ENCODE measurements around the gene C1D. TPM values are rescaled to one million over a fixed set of nuclear protein-coding genes. Genes with fewer than 3 reads are reported as not detected.

Gene C1D
- total and polyA plus RNA-seq, 2 donors (not counting 1 experiment from before 2014, with no cell fraction given), result 21.3 to 63.1 TPM

DNA sequence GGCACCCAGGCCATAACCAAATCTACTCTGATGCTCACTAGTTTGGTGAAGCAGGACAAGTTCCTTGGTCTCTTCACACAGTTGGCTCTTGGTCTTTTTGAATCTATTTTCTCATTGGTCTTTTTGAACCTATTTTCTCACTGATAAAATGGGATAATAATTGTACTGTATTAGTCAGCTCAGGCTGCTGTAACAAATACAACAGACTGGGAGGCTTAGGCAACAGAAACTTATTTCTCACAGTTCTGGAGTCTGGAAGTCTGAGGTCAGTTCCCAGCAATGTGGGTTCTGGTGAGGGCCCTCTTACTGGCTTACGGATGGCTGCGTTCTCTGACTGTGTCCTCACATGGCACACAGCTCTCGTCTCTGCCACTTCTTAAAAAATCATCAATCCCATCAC lies 63.5 kb downstream of the C1D start:
- no peaks in the 10 kb centered on the region for H3K79me2 ChIP-seq (ENCODE audit: control insufficient read depth, insufficient read depth, low read length)
- DNase-seq (ENCODE audit: low read depth in 2 of 2), result no peak
- no peak overlapping the region for H3K4me3 ChIP-seq (replicated peaks in 1 of 4; ENCODE audit: control extremely low read depth in 1 of 4, insufficient read depth in 1 of 4, low read depth in 3 of 4, low read length in 4 of 4)
- H3K36me3 ChIP-seq (ENCODE audit: control insufficient read depth, insufficient read depth, low read length), result no peaks in the 10 kb centered on the region
- no peaks in the 10 kb centered on the region for H4K20me1 ChIP-seq (ENCODE audit: control insufficient read depth, extremely low read depth, insufficient read depth, low read length)
- no peak overlapping the region for H3K4me2 ChIP-seq (ENCODE audit: extremely low read depth, insufficient read depth, low read length)
- TF ChIP-seq, protein P1, sequence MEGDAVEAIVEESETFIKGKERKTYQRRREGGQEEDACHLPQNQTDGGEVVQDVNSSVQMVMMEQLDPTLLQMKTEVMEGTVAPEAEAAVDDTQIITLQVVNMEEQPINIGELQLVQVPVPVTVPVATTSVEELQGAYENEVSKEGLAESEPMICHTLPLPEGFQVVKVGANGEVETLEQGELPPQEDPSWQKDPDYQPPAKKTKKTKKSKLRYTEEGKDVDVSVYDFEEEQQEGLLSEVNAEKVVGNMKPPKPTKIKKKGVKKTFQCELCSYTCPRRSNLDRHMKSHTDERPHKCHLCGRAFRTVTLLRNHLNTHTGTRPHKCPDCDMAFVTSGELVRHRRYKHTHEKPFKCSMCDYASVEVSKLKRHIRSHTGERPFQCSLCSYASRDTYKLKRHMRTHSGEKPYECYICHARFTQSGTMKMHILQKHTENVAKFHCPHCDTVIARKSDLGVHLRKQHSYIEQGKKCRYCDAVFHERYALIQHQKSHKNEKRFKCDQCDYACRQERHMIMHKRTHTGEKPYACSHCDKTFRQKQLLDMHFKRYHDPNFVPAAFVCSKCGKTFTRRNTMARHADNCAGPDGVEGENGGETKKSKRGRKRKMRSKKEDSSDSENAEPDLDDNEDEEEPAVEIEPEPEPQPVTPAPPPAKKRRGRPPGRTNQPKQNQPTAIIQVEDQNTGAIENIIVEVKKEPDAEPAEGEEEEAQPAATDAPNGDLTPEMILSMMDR (conservative IDR thresholded peaks at IDR 0.05 in 1 of 2, IDR thresholded peaks at IDR 0.05 in 1 of 2; ENCODE audit: low read depth in 1 of 2, low read length in 2 of 2), result no peak
- TF ChIP-seq EZH2 (IDR thresholded peaks at IDR 0.05; ENCODE audit: low read length, missing control alignments), result no peak
- no peak overlapping the region for H2AFZ ChIP-seq (ENCODE audit: low read length)
- H3K27me3 ChIP-seq (ENCODE audit: control insufficient read depth, insufficient read depth, low read length), result no peaks in the 10 kb centered on the region
- no peaks in the 10 kb centered on the region for H3K9me3 ChIP-seq (ENCODE audit: control insufficient read depth, insufficient read depth, low read depth, low read length)
- H3K4me1 ChIP-seq (ENCODE audit: control insufficient read depth, extremely low read depth, insufficient read depth, low read length), result peaks cover 4% of the 10 kb centered on the region
- H3K9ac ChIP-seq (ENCODE audit: insufficient read depth, low read length), result no peak overlapping the region
- H3K27ac ChIP-seq (ENCODE audit: insufficient read depth, low read length), result no peak overlapping the region

DNA sequence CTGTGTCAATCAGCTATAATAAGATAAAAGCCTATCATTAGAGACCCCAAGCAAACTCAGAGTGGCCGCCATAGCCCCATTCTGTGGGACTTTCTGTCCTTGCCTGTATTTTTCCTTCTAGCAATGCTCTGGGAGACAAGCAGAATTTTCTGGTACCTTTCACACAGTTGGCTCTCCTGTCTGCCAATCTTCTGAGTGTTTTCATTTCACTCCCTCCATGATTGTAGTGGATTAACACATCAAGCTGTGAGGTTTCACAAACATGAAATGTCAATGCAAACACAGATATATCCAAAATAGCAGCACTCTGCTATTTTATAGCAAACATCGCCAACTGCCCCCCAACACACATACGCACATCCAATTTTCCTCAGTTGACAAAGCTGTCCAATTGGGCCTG lies 64.9 kb downstream of the C1D start:
- DNase-seq (ENCODE audit: low read depth in 2 of 2), result no peak
- Histone ChIP-seq H3K9me3 (ENCODE audit: control insufficient read depth, insufficient read depth, low read depth, low read length) (no peaks in the 10 kb centered on the region), H3K4me2 (ENCODE audit: extremely low read depth, insufficient read depth, low read length) (no peak overlapping the region), H3K4me3 (replicated peaks in 1 of 4; ENCODE audit: control extremely low read depth in 1 of 4, insufficient read depth in 1 of 4, low read depth in 3 of 4, low read length in 4 of 4) (no peak overlapping the region), H4K20me1 (ENCODE audit: control insufficient read depth, extremely low read depth, insufficient read depth, low read length) (no peaks in the 10 kb centered on the region), H3K4me1 (ENCODE audit: control insufficient read depth, extremely low read depth, insufficient read depth, low read length) (peaks cover 4% of the 10 kb centered on the region), H3K36me3 (ENCODE audit: control insufficient read depth, insufficient read depth, low read length) (no peaks in the 10 kb centered on the region), H3K79me2 (ENCODE audit: control insufficient read depth, insufficient read depth, low read length) (no peaks in the 10 kb centered on the region), H3K9ac (ENCODE audit: insufficient read depth, low read length) (no peak overlapping the region), H3K27ac (ENCODE audit: insufficient read depth, low read length) (no peak overlapping the region), H2AFZ (ENCODE audit: low read length) (no peak overlapping the region), H3K27me3 (ENCODE audit: control insufficient read depth, insufficient read depth, low read length) (no peaks in the 10 kb centered on the region)
- no peak for TF ChIP-seq EZH2 (IDR thresholded peaks at IDR 0.05; ENCODE audit: low read length, missing control alignments)
- TF ChIP-seq, protein P1 (conservative IDR thresholded peaks at IDR 0.05 in 1 of 2, IDR thresholded peaks at IDR 0.05 in 1 of 2; ENCODE audit: low read depth in 1 of 2, low read length in 2 of 2), result no peak

DNA sequence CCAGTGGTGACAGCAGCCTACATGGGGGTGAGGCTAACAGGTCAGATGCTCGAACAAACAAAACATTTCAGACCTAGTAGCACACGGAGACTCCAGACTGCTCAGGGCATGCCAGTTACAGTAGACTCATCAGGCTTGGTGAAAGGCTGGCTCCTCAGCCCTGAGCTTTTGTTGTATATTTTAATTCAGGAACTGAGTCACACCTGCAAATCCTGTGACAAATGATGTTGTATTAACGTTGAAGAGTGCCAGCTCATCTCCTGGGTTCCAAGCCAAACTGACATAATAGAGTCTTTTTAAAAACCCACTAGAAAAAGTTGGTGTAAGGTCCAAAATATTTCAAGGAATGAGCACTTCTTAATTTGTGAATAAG lies 65.3 kb downstream of the C1D start:
- Histone ChIP-seq H3K4me1 (ENCODE audit: control insufficient read depth, extremely low read depth, insufficient read depth, low read length) (peaks cover 4% of the 10 kb centered on the region), H3K9me3 (ENCODE audit: control insufficient read depth, insufficient read depth, low read depth, low read length) (no peaks in the 10 kb centered on the region), H4K20me1 (ENCODE audit: control insufficient read depth, extremely low read depth, insufficient read depth, low read length) (no peaks in the 10 kb centered on the region), H3K4me2 (ENCODE audit: extremely low read depth, insufficient read depth, low read length) (no peak overlapping the region), H2AFZ (ENCODE audit: low read length) (no peak overlapping the region), H3K27ac (ENCODE audit: insufficient read depth, low read length) (no peak overlapping the region), H3K36me3 (ENCODE audit: control insufficient read depth, insufficient read depth, low read length) (no peaks in the 10 kb centered on the region), H3K27me3 (ENCODE audit: control insufficient read depth, insufficient read depth, low read length) (no peaks in the 10 kb centered on the region), H3K79me2 (ENCODE audit: control insufficient read depth, insufficient read depth, low read length) (no peaks in the 10 kb centered on the region), H3K4me3 (replicated peaks in 1 of 4; ENCODE audit: control extremely low read depth in 1 of 4, insufficient read depth in 1 of 4, low read depth in 3 of 4, low read length in 4 of 4) (no peak overlapping the region), H3K9ac (ENCODE audit: insufficient read depth, low read length) (no peak overlapping the region)
- DNase-seq (ENCODE audit: low read depth in 2 of 2), result peak; percentile 18 to 79
- TF ChIP-seq, protein P1 (conservative IDR thresholded peaks at IDR 0.05 in 1 of 2, IDR thresholded peaks at IDR 0.05 in 1 of 2; ENCODE audit: low read depth in 1 of 2, low read length in 2 of 2), result no peak
- no peak for TF ChIP-seq EZH2 (IDR thresholded peaks at IDR 0.05; ENCODE audit: low read length, missing control alignments)

Measured in fibroblast of lung (primary cell).